WERI-Rb-1 (cell line): Measurements from ENCODE around the gene FZD8.

ENCODE experiments used
- DNase-seq: peaks from one replicate; pipeline ENCODE4 v3.0.0-alpha.2; 2020
- H3K27ac ChIP-seq: fragments of 250-450 bp; sonication (Bioruptor Pico); 2 replicates; pipeline ENCODE4 v1.5.1; 2020; ENCODE audit warnings: mild to moderate bottlenecking, moderate library complexity
- H3K27me3 ChIP-seq: fragments of 250-450 bp; sonication (Bioruptor Pico); 2 replicates; pipeline ENCODE4 v1.5.1; 2021; ENCODE audit warnings: mild to moderate bottlenecking, low read depth, moderate library complexity; ENCODE audit not compliant: insufficient read depth, severe bottlenecking
- H3K36me3 ChIP-seq: fragments of 250-450 bp; sonication (Bioruptor Pico); 2 replicates; pipeline ENCODE4 v1.5.1; 2020; ENCODE audit warnings: mild to moderate bottlenecking, moderate library complexity
- H3K4me3 ChIP-seq: 2 replicates; pipeline ENCODE4 v1.5.1; 2011; ENCODE audit warnings: low read depth, mild to moderate bottlenecking, control low read depth, low read length
- H3K9me3 ChIP-seq: fragments of 250-450 bp; sonication (Bioruptor Pico); 2 replicates; pipeline ENCODE4 v1.5.1; 2021; ENCODE audit warnings: mild to moderate bottlenecking, moderate library complexity; ENCODE audit not compliant: severe bottlenecking
- CTCF ChIP-seq: IDR thresholded peaks from 2 replicates; pipeline ENCODE4 v1.5.1; 2011; ENCODE audit warnings: low read depth, mild to moderate bottlenecking, control low read depth, inconsistent platforms, low read length

FZD8 gene

DNA sequence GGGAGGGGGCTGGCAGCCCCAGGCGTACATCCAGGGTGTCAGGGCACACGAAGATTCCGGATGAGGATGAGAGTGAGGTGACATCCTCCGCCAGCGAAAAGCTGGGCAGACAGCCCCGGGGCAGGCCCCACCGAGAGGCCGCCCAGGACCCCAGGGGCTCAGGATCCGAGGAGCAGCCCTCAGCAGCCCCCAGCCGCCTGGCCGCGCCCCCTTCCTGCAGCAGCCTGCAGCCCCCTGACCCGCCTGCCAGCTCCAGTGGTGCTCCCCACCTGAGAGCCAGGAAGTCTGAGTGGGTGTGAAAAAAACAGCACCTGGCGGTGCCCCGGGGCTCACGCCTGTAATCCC is 33.8 kb downstream of the FZD8 start:
- no peak for TF ChIP-seq CTCF
- DNase-seq: no peak
- no peaks in the 10 kb centered on the region for H3K9me3 ChIP-seq
- H3K27me3 ChIP-seq: no peaks in the 10 kb centered on the region
- H3K36me3 ChIP-seq: no peaks in the 10 kb centered on the region
- no peak overlapping the region for H3K27ac ChIP-seq
- no peak overlapping the region for H3K4me3 ChIP-seq

GRCh38 chr10:35607475-35608327 is 34.4 kb downstream of the FZD8 start:
- no peaks in the 10 kb centered on the region for H3K9me3 ChIP-seq
- no peaks in the 10 kb centered on the region for H3K27me3 ChIP-seq
- H3K27ac ChIP-seq: no peak overlapping the region
- TF ChIP-seq CTCF: no peak
- H3K4me3 ChIP-seq: no peak overlapping the region
- no peaks in the 10 kb centered on the region for H3K36me3 ChIP-seq
- DNase-seq: no peak

DNA sequence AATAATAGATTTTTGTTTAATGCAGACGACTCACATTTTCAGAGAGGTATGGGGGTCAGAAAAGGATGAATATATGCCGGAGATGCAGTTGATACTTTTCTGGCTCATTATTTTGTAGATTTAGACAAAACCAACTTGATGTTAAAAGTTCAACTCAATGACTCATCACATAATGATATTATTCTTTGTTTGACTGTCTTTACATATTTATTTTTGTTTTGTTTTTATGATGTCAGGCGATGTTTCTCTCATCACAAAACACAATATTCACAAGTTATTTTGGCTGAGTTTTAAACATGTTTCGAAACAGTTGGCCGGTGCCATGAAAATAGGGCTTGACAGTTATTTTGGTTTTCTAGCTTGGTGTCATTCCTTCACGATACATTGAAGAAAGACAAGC is 35.7 kb downstream of the FZD8 start:
- Histone ChIP-seq H3K36me3 (no peaks in the 10 kb centered on the region), H3K27ac (no peak overlapping the region), H3K9me3 (no peaks in the 10 kb centered on the region), H3K27me3 (no peaks in the 10 kb centered on the region), H3K4me3 (no peak overlapping the region)
- DNase-seq: no peak
- TF ChIP-seq CTCF: no peak

- Histone ChIP-seq H3K4me3 (no peak within 1 kb of the TSS), H3K27ac (no peak within 1 kb of the TSS), H3K27me3 (no peaks in the 10 kb centered on the region), H3K9me3 (no peaks in the 10 kb centered on the region), H3K36me3 (no peaks in the 10 kb centered on the region)
- no peak for TF ChIP-seq CTCF
- DNase-seq: no peak
Observed at GRCh38 chr10:35605191-35605590, 36.9 kb downstream of the FZD8 start, which contains the start of gene GJD4. TSS of gene GJD4 (plus strand) at chr10:35605341. CDS start at chr10:35605568, 227 bp downstream.

DNA sequence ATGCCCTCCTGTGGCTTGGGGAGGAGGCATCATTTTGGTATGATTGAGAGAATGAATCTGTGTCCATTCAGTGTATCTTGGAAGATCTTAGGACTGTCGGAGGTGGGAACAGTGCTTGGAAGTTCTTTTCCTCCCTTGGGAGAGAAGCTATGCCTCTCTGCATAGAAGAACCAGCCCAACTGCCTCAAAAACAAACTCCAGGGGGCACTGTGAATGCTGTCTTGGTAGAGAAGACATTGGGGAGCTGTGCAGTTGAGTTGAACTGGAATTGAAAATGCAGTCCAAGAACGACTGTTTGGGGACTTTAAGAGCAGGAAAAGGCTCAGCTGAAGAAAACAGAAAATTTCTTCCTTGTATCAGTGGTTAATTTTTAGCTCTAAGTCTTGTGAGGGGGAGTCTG is 41.9 kb downstream of the FZD8 start:
- peak; percentile 22; the same call in 1 of the 2 replicates for TF ChIP-seq CTCF
- Histone ChIP-seq H3K27me3 (no peaks in the 10 kb centered on the region), H3K4me3 (no peak overlapping the region), H3K27ac (no peak overlapping the region), H3K36me3 (no peaks in the 10 kb centered on the region), H3K9me3 (no peaks in the 10 kb centered on the region)
- DNase-seq: no peak

DNA sequence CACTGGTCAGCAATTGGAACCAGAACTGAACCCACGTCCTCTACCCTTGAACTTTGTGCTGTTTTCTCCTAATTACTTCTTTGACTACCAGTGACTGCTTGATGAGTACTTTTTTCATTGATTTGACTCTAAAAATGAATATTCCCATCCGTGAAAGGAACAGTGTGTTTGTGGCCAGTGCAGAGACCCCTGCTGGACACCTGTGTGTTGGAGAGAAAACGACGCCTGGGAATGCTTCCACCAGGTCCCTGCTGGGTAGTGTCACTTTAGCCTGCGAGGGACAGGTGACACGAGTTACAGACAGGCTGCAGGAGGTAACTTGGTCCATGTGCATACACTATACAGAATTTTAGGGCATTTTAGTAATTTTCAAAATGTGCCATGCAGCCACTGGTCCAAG is 43.7 kb downstream of the FZD8 start:
- Histone ChIP-seq H3K9me3 (no peaks in the 10 kb centered on the region), H3K36me3 (no peaks in the 10 kb centered on the region), H3K27ac (no peak overlapping the region), H3K4me3 (no peak overlapping the region), H3K27me3 (no peaks in the 10 kb centered on the region)
- DNase-seq: no peak
- peak; percentile 45 for TF ChIP-seq CTCF
